Measurements from ENCODE around the gene RIC3.

DNA sequence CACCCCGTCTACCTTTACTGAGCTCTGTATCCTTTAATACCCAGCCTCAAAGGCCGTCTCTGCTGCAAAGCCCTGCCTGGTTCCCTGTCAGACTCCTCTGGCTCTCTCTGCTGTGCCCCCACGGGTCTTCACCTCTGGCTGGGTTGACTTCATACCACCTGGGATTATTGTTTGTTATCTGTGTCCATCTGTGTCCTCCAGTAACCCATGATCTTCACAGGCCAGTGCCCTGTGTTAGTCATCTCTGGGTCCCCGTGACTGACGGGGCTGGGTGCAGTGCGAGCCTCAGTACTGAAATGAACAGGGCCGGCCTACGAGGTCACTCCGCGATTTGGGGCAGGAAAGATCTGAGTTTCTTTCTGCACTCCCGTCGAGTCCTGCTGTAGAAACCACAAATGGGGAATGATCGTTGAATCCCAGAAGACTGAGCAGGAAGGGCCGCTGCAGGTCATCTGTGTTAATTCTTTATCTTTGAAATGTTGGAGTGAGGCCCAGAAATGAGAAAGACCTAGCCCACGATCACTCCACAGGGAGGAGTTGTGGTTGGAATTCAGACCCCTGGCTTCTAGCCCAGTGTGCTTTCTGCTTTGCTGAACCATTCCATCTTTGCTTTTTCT is 100.1 kb downstream of the RIC3 start:
- TF ChIP-seq EP300 (IDR thresholded peaks at IDR 0.05; ENCODE audit: borderline replicate concordance): no peak
- no peak for TF ChIP-seq TAF1 (IDR thresholded peaks at IDR 0.05; ENCODE audit: low read depth)
- TF ChIP-seq ZBTB7A (IDR thresholded peaks at IDR 0.05; ENCODE audit: low read depth): no peak
- TF ChIP-seq EGR1 (IDR thresholded peaks at IDR 0.05): no peak
- no peak for TF ChIP-seq CREB1 (IDR thresholded peaks at IDR 0.05; ENCODE audit: low read depth)
- no peak for TF ChIP-seq FOXM1 (IDR thresholded peaks at IDR 0.05; ENCODE audit: borderline replicate concordance, low read depth)
- TF ChIP-seq RAD21 (IDR thresholded peaks at IDR 0.05; ENCODE audit: low read depth): no peak

Measured in Ishikawa (cell line).